Suprapubic skin (tissue), 3 donors: Measurements from ENCODE around the gene PYROXD2.

Source experiments
- POLR2A ChIP-seq, 2 donors: fragments of 450-650 bp; IDR thresholded peaks; one replicate each; pipeline ENCODE4 v1.6.1; 2017; ENCODE audit warnings: antibody characterized with exemption in 2 of 2, mild to moderate bottlenecking in 2 of 2, moderate library complexity in 2 of 2
- TF ChIP-seq, protein P1 (sequence below), 2 donors: fragments of 200-600 bp in 1 of 2; fragments of 450-650 bp in 1 of 2; sonication (generic) in 1 of 2; IDR thresholded peaks; one replicate each; pipeline ENCODE4 v1.5.1; 2016 to 2019; ENCODE audit warnings: antibody characterized with exemption in 2 of 2, mild to moderate bottlenecking in 1 of 2, moderate library complexity in 1 of 2

DNA sequence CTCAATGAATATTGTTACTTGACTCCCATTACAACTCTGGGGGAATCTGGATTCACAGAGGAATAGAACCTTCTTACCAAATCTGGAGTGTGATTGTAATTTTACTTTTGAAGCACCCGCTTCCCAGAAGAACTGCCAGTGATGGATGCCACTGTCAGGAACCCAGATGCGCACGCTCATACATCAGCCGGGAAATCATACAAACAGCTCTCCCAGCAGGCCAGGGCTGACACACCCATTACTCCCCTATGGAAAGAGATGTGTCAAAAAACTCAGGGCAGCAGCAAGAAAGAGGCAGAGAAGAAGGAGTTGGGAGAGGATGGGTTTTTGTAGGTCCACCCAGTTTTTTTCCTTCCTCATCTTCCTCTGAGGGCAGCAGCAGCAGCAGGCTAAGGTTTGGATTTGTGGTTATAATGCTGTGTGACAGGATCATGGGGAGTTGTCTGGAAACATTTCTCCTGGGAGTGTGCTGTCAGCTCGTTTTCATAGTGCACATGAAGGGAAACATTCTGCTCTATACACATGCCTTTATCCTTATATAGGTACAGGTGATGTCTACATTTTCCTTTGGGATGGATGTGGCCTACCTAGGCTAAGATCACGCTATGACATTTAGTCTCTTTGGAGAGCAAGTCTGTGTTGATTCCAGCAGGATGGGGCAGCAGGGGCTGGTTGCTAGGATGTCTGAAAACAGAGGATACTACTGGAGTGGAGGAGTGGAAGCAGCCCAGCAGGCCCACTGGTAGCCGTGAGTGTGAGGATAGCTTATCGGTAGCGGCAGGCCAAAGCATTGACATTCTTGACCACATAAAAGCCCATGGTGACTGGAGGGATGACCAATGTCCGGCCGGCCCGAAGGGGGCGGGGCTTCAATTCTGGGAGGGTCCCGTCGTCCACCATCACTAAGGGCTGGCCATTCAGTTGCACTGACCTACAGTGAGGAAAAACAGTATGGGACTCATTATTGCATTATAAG is 44.1 kb upstream of the PYROXD2 start:
- TF ChIP-seq, protein P1, sequence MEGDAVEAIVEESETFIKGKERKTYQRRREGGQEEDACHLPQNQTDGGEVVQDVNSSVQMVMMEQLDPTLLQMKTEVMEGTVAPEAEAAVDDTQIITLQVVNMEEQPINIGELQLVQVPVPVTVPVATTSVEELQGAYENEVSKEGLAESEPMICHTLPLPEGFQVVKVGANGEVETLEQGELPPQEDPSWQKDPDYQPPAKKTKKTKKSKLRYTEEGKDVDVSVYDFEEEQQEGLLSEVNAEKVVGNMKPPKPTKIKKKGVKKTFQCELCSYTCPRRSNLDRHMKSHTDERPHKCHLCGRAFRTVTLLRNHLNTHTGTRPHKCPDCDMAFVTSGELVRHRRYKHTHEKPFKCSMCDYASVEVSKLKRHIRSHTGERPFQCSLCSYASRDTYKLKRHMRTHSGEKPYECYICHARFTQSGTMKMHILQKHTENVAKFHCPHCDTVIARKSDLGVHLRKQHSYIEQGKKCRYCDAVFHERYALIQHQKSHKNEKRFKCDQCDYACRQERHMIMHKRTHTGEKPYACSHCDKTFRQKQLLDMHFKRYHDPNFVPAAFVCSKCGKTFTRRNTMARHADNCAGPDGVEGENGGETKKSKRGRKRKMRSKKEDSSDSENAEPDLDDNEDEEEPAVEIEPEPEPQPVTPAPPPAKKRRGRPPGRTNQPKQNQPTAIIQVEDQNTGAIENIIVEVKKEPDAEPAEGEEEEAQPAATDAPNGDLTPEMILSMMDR (IDR thresholded peaks at IDR 0.05), result no peak
- TF ChIP-seq POLR2A (IDR thresholded peaks at IDR 0.05), result no peak
